Smooth muscle cell (in vitro differentiated cells): ENCODE data around the gene CLDN14. TPM values are rescaled to one million over a fixed set of nuclear protein-coding genes. Genes with fewer than 3 reads are reported as not detected.

Experiments
- DNase-seq: peaks from one replicate; lab custom pipeline; 2025; ENCODE audit not compliant: unreplicated experiment; lab: John Stamatoyannopoulos, UW
- H2AFZ ChIP-seq: fragments of 200-600 bp; sonication (generic); 2 replicates; pipeline ENCODE4 v1.6.0; 2016; ENCODE audit warnings: antibody characterized with exemption, low read depth, mild to moderate bottlenecking
- H3F3A ChIP-seq: fragments of 200-600 bp; sonication (generic); 2 replicates; pipeline ENCODE4 v1.6.0; 2017; ENCODE audit warnings: antibody characterized with exemption, low read depth
- H3K27ac ChIP-seq: fragments of 200-600 bp; sonication (generic); 2 replicates; pipeline ENCODE4 v1.5.1; 2016; ENCODE audit warnings: low read depth, mild to moderate bottlenecking
- H3K27me3 ChIP-seq: fragments of 200-600 bp; sonication (generic); 2 replicates; pipeline ENCODE4 v1.6.1; 2016; ENCODE audit warnings: low read depth, mild to moderate bottlenecking
- H3K36me3 ChIP-seq: fragments of 200-600 bp; sonication (generic); 2 replicates; pipeline ENCODE4 v1.5.1; 2016; ENCODE audit warnings: low read depth
- H3K4me1 ChIP-seq: fragments of 200-600 bp; sonication (generic); 2 replicates; pipeline ENCODE4 v1.5.1; 2016; ENCODE audit warnings: low read depth
- H3K4me2 ChIP-seq: fragments of 200-600 bp; sonication (generic); 2 replicates; pipeline ENCODE4 v1.6.0; 2016; ENCODE audit warnings: mild to moderate bottlenecking
- H3K4me3 ChIP-seq: fragments of 200-600 bp; sonication (generic); 2 replicates; pipeline ENCODE4 v1.5.1; 2016; ENCODE audit warnings: mild to moderate bottlenecking
- H3K79me2 ChIP-seq: fragments of 200-600 bp; sonication (generic); 2 replicates; pipeline ENCODE4 v1.6.0; 2016; ENCODE audit warnings: low read depth, mild to moderate bottlenecking
- H3K9ac ChIP-seq: fragments of 200-600 bp; sonication (generic); 2 replicates; pipeline ENCODE4 v1.6.0; 2016; ENCODE audit warnings: low read depth
- H3K9me3 ChIP-seq: fragments of 200-600 bp; sonication (generic); replicated peaks from 2 replicates; pipeline ENCODE4 v1.5.1; 2016; ENCODE audit warnings: low read depth
- H4K20me1 ChIP-seq: fragments of 200-600 bp; sonication (generic); 2 replicates; pipeline ENCODE4 v1.6.0; 2016; ENCODE audit warnings: low read depth
- WGBS: methylation state at CpG from one replicate; pipeline ENCODE4 v1.1.7; 2016; ENCODE audit warnings: low lambda C conversion rate; 5-methylcytosine and 5-hydroxymethylcytosine counted together
- polyA plus RNA-seq: library from polyadenylated mRNA; unstranded; fragments of >200 nt; fragmentation: Nextera tagmentation; extraction: Ambion mirVana; gene quantifications from 2 replicates; pipeline ENCODE4 v1.2.1, GENCODE V29; 2016
- total RNA-seq: library from RNA; depleted of rRNA; stranded (reverse); fragments of >200 nt; gene quantifications from 2 replicates; pipeline ENCODE4 v1.2.3, GENCODE V29; 2014
- TF ChIP-seq, protein P1 (sequence below): fragments of 200-600 bp; sonication (generic); IDR thresholded peaks from 2 replicates; pipeline ENCODE4 v1.5.1; 2017; ENCODE audit warnings: borderline replicate concordance, mild to moderate bottlenecking, antibody characterized with exemption; ENCODE audit not compliant: insufficient read depth, poor library complexity, severe bottlenecking

The CLDN14 gene
- total and polyA plus RNA-seq, 2 experiments from 2014 or later = not detected

DNA sequence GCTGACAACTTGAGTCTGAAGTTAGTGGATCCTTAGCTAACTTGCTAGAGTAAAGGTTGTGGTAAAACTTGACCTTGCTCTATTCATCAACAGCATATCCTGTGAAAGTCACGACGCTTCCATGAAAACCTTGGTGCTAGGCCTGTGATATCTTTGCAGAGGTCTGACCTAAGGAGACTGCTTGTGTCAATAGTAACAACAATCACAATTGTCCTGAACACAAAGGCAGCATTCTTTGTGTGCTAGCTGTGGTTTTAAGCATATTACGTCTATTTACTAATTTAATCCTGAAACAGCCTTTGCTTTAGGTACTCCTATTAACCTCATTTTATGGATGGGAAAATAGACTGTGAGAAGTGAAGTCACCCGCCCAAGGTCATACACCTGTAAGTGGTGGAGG lies 2.8 kb upstream of the CLDN14 start:
- H3K4me2 ChIP-seq = no peak overlapping the region
- no peaks in the 10 kb centered on the region for H3K79me2 ChIP-seq
- H3K27me3 ChIP-seq = no peaks in the 10 kb centered on the region
- WGBS = 97% methylated on average over 4 of the region's 4 CpGs
- H3K36me3 ChIP-seq = no peaks in the 10 kb centered on the region
- no peak overlapping the region for H3K27ac ChIP-seq
- peaks cover 3% of the 10 kb centered on the region for H3K4me1 ChIP-seq
- H3K9me3 ChIP-seq = no peaks in the 10 kb centered on the region
- no peaks in the 10 kb centered on the region for H4K20me1 ChIP-seq
- peaks cover 3% of the 10 kb centered on the region for H3F3A ChIP-seq
- TF ChIP-seq, protein P1, sequence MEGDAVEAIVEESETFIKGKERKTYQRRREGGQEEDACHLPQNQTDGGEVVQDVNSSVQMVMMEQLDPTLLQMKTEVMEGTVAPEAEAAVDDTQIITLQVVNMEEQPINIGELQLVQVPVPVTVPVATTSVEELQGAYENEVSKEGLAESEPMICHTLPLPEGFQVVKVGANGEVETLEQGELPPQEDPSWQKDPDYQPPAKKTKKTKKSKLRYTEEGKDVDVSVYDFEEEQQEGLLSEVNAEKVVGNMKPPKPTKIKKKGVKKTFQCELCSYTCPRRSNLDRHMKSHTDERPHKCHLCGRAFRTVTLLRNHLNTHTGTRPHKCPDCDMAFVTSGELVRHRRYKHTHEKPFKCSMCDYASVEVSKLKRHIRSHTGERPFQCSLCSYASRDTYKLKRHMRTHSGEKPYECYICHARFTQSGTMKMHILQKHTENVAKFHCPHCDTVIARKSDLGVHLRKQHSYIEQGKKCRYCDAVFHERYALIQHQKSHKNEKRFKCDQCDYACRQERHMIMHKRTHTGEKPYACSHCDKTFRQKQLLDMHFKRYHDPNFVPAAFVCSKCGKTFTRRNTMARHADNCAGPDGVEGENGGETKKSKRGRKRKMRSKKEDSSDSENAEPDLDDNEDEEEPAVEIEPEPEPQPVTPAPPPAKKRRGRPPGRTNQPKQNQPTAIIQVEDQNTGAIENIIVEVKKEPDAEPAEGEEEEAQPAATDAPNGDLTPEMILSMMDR = no peak
- DNase-seq = no peak
- no peak overlapping the region for H2AFZ ChIP-seq
- no peak overlapping the region for H3K4me3 ChIP-seq
- no peak overlapping the region for H3K9ac ChIP-seq

DNA sequence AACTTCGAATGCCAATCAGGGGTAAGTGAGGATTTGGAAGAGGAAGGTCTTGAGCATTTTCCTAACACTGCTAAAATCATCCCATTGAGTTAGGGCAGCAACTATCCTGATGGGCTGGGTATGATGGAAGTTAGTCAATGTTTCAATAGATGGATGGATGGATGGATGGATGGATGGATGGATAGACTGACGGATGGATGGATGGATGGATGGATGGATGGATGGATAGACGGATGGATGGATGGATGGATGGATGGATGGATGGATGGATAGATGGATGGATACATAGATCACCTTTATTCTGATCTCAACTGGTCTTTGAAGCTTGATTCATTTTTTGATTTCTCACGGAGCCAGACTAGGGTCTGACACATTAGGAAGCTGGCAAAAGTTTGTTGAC lies 2.3 kb upstream of the CLDN14 start:
- Histone ChIP-seq H3K9ac (no peak overlapping the region), H3K27me3 (no peaks in the 10 kb centered on the region), H3K79me2 (no peaks in the 10 kb centered on the region), H4K20me1 (no peaks in the 10 kb centered on the region), H3K9me3 (no peaks in the 10 kb centered on the region), H2AFZ (no peak overlapping the region), H3K4me1 (peaks cover 3% of the 10 kb centered on the region), H3K27ac (no peak overlapping the region), H3K4me2 (no peak overlapping the region), H3K36me3 (no peaks in the 10 kb centered on the region), H3F3A (peaks cover 7% of the 10 kb centered on the region), H3K4me3 (no peak overlapping the region)
- DNase-seq = no peak
- TF ChIP-seq, protein P1 = no peak
- WGBS = 64% methylated on average over 4 of the region's 4 CpGs

DNA sequence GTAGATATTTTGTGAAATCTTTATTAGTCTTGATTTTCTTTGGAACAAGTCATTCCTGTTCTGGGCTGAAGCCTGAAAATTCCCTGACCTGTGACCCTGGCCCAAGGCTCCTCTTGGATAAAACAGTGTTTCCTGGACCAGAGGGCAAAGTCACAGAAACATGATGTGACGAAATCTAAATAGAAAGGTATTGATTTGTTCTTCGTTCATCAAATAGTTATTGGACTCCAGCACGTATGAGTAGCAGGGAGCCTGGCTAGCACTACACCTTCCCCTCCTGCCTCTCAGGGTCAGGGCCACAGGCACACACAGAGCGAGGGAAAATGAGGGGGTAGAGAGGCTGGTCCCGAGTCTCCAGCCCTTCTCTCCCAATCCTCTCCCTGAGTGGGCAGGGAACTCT lies 1.7 kb upstream of the CLDN14 start:
- peaks cover 7% of the 10 kb centered on the region for H3F3A ChIP-seq
- no peaks in the 10 kb centered on the region for H3K36me3 ChIP-seq
- TF ChIP-seq, protein P1 = no peak
- no peaks in the 10 kb centered on the region for H4K20me1 ChIP-seq
- no peaks in the 10 kb centered on the region for H3K27me3 ChIP-seq
- 83% methylated on average over 5 of the region's 5 CpGs for WGBS
- no peak overlapping the region for H3K4me2 ChIP-seq
- DNase-seq = no peak
- H3K4me3 ChIP-seq = no peak overlapping the region
- no peaks in the 10 kb centered on the region for H3K9me3 ChIP-seq
- H3K79me2 ChIP-seq = no peaks in the 10 kb centered on the region
- H2AFZ ChIP-seq = no peak overlapping the region
- H3K4me1 ChIP-seq = peaks cover 3% of the 10 kb centered on the region
- H3K27ac ChIP-seq = no peak overlapping the region
- no peak overlapping the region for H3K9ac ChIP-seq

DNA sequence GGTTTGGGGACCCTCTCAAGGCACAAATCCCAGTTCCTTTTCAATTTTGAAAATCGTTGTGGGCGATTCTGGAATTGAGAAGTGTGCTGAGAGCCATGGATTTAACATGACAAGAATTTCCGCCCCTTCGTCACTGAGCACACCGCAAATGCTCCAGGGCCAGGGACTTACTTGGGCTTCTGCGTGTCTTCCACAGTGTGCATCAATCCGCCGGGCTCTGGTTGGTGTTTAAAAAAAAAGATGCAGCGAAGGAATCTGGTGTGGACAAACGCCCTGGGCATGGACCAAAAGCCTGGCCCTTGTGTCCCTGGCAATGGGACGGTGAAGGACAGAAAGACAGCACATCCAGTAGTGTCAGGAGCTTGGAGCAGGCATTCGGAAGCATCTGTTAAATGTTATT lies 696 bp upstream of the CLDN14 start:
- TF ChIP-seq, protein P1 = no peak
- Histone ChIP-seq H3K4me3 (no peak overlapping the region), H3F3A (peaks cover 7% of the 10 kb centered on the region), H3K9me3 (no peaks in the 10 kb centered on the region), H3K36me3 (no peaks in the 10 kb centered on the region), H3K4me2 (no peak overlapping the region), H2AFZ (no peak overlapping the region), H3K4me1 (peaks cover 3% of the 10 kb centered on the region), H4K20me1 (no peaks in the 10 kb centered on the region), H3K27ac (no peak overlapping the region), H3K79me2 (no peaks in the 10 kb centered on the region), H3K27me3 (no peaks in the 10 kb centered on the region), H3K9ac (no peak overlapping the region)
- WGBS = 80% methylated on average over 12 of the region's 12 CpGs
- no peak for DNase-seq
